ENCODE data around the gene RAB11A.

Gene RAB11A

GRCh38 chr15:65869126-65869953, at the start of gene RAB11A:
Gene RAB11A (plus strand): TSS chr15:65869491. CDS start chr15:65869586, 95 bp downstream.
- peak within 1 kb of the TSS; percentile 72 to 94 (median 88) for H3K4me3 ChIP-seq
- peak within 1 kb of the TSS; percentile 82 to 99 (median 96) for H3K27ac ChIP-seq

- Histone ChIP-seq H3K27ac (peak overlapping the region in 13 of 21 experiments; percentile 16 to 81 (median 58)), H3K4me3 (no peak overlapping the region)
Measured at GRCh38 chr15:65819563-65819960, 49.7 kb upstream of the RAB11A start.

- Histone ChIP-seq H3K27ac (peak overlapping the region in 1 of 21 experiments; percentile 40), H3K4me3 (no peak overlapping the region)
Measured at GRCh38 chr15:65821070-65821469, 48.2 kb upstream of the RAB11A start.

GRCh38 chr15:65822316-65822715, 47.0 kb upstream of the RAB11A start:
- H3K4me3 ChIP-seq, result no peak overlapping the region
- H3K27ac ChIP-seq, result peak overlapping the region in 1 of 21 experiments; percentile 11

- peak overlapping the region in 2 of 21 experiments; percentile 2 to 24 for H3K27ac ChIP-seq
- H3K4me3 ChIP-seq, result no peak overlapping the region
Measured at GRCh38 chr15:65824031-65824743, 45.1 kb upstream of the RAB11A start.

- no peak overlapping the region for H3K4me3 ChIP-seq
- peak overlapping the region in 1 of 21 experiments; percentile 2 for H3K27ac ChIP-seq
Measured at GRCh38 chr15:65824941-65825544, 44.2 kb upstream of the RAB11A start.

GRCh38 chr15:65827065-65827464, 42.2 kb upstream of the RAB11A start:
- peak overlapping the region in 2 of 21 experiments; percentile 16 to 47 for H3K27ac ChIP-seq
- no peak overlapping the region for H3K4me3 ChIP-seq

- Histone ChIP-seq H3K4me3 (no peak overlapping the region), H3K27ac (peak overlapping the region in 7 of 21 experiments; percentile 16 to 79 (median 31))
Measured at GRCh38 chr15:65828585-65828984, 40.7 kb upstream of the RAB11A start.

- H3K4me3 ChIP-seq, result no peak overlapping the region
- peak overlapping the region in 5 of 21 experiments; percentile 3 to 79 (median 11) for H3K27ac ChIP-seq
Measured at GRCh38 chr15:65829130-65829764, 40.0 kb upstream of the RAB11A start.

- Histone ChIP-seq H3K4me3 (peak overlapping the region in 1 of 7 experiments; percentile 19), H3K27ac (peak overlapping the region in 20 of 21 experiments; percentile 41 to 89 (median 78))
Measured at GRCh38 chr15:65832549-65833364, 36.5 kb upstream of the RAB11A start.

- Histone ChIP-seq H3K4me3 (no peak overlapping the region), H3K27ac (peak overlapping the region in 19 of 21 experiments; percentile 41 to 89 (median 78))
Measured at GRCh38 chr15:65833501-65834205, 35.6 kb upstream of the RAB11A start.

- Histone ChIP-seq H3K4me3 (no peak overlapping the region), H3K27ac (peak overlapping the region in 2 of 21 experiments; percentile 88 to 89)
Measured at GRCh38 chr15:65834603-65835282, 34.5 kb upstream of the RAB11A start.

GRCh38 chr15:65835447-65835846, 33.8 kb upstream of the RAB11A start:
- Histone ChIP-seq H3K27ac (no peak overlapping the region), H3K4me3 (no peak overlapping the region)

- no peak overlapping the region for H3K4me3 ChIP-seq
- no peak overlapping the region for H3K27ac ChIP-seq
Measured at GRCh38 chr15:65836665-65837064, 32.6 kb upstream of the RAB11A start.

- H3K4me3 ChIP-seq, result no peak overlapping the region
- H3K27ac ChIP-seq, result peak overlapping the region in 2 of 21 experiments; percentile 30 to 61
Measured at GRCh38 chr15:65837301-65838294, 31.7 kb upstream of the RAB11A start.

- no peak overlapping the region for H3K27ac ChIP-seq
- no peak overlapping the region for H3K4me3 ChIP-seq
Measured at GRCh38 chr15:65839354-65839901, 29.9 kb upstream of the RAB11A start.

Data from skin epidermis (tissue), 12 donors.